B cell (primary cell): ENCODE results near the gene IFT43.

Source experiments
- CTCF ChIP-seq: fragments of 200-600 bp; IDR thresholded peaks from one replicate; pipeline ENCODE4 v1.8.0; 2022; ENCODE audit warnings: antibody characterized with exemption, mild to moderate bottlenecking
- EZH2 ChIP-seq: IDR thresholded peaks from 2 replicates; pipeline ENCODE4 v1.6.1; 2012; ENCODE audit warnings: borderline replicate concordance, low read depth, mild to moderate bottlenecking, moderate library complexity, low read length; ENCODE audit not compliant: insufficient read depth, poor library complexity, severe bottlenecking

GRCh38 chr14:76100236-76100635, 114.7 kb downstream of the IFT43 start:
- TF ChIP-seq EZH2 (no peak), CTCF (no peak)
